HK-2 (cell line): ENCODE data around the gene CDC73.
A peak's percentile ranks its signal among the peaks of the same experiment; 100 is the strongest.
"Not testable (repeated sequence)": the region's sequence is repeated elsewhere in the genome, so short reads cannot be mapped to it uniquely, and the experiment has no call there.

Experiments used
- DNase-seq: peaks from one replicate; pipeline ENCODE4 v3.0.0-alpha.2; 2018; ENCODE audit not compliant: unreplicated experiment

The CDC73 gene

GRCh38 chr1:193113992-193114332 lies 7.9 kb upstream of the CDC73 start:
- no peak for DNase-seq

- DNase-seq = no peak
Observed at GRCh38 chr1:193114485-193115095, 7.2 kb upstream of the CDC73 start.

GRCh38 chr1:193115629-193116227 lies 6.1 kb upstream of the CDC73 start:
- DNase-seq = peak; percentile 50

- not testable (repeated sequence) for DNase-seq
Observed at GRCh38 chr1:193117167-193117566, 4.7 kb upstream of the CDC73 start.

- DNase-seq = no peak
Observed at GRCh38 chr1:193118194-193118593, 3.6 kb upstream of the CDC73 start.

GRCh38 chr1:193118803-193119730 lies 2.8 kb upstream of the CDC73 start:
- no peak for DNase-seq

- no peak for DNase-seq
Observed at GRCh38 chr1:193120604-193121166, 1.1 kb upstream of the CDC73 start.

- no peak for DNase-seq
Observed at GRCh38 chr1:193123751-193124150, 1.9 kb downstream of the CDC73 start.

GRCh38 chr1:193125369-193125768 lies 3.5 kb downstream of the CDC73 start:
- DNase-seq = no peak

- no peak for DNase-seq
Observed at GRCh38 chr1:193131266-193131860, 9.5 kb downstream of the CDC73 start.

- DNase-seq = no peak
Observed at GRCh38 chr1:193140254-193140653, 18.4 kb downstream of the CDC73 start.

GRCh38 chr1:193141804-193142203 lies 20.0 kb downstream of the CDC73 start:
- no peak for DNase-seq

- DNase-seq = no peak
Observed at GRCh38 chr1:193142409-193142808, 20.6 kb downstream of the CDC73 start.

GRCh38 chr1:193143285-193143684 lies 21.5 kb downstream of the CDC73 start:
- no peak for DNase-seq

- no peak for DNase-seq
Observed at GRCh38 chr1:193144361-193144938, 22.6 kb downstream of the CDC73 start.

- no peak for DNase-seq
Observed at GRCh38 chr1:193144999-193145398, 23.2 kb downstream of the CDC73 start.

- DNase-seq = no peak
Observed at GRCh38 chr1:193156117-193156821, 34.4 kb downstream of the CDC73 start.

GRCh38 chr1:193156822-193157142 lies 35.0 kb downstream of the CDC73 start:
- no peak for DNase-seq

GRCh38 chr1:193157360-193157759 lies 35.5 kb downstream of the CDC73 start:
- DNase-seq = no peak

- DNase-seq = no peak
Observed at GRCh38 chr1:193176113-193176512, 54.3 kb downstream of the CDC73 start.

GRCh38 chr1:193176788-193177187 lies 55.0 kb downstream of the CDC73 start:
- no peak for DNase-seq
